SU-DHL-6 (cell line): Measurements from ENCODE around the gene RHCG.

Experiments used
- H2AFZ ChIP-seq: fragments of 200-600 bp; sonication (generic); 2 replicates; pipeline ENCODE4 v1.6.1; 2014; ENCODE audit warnings: low read depth, mild to moderate bottlenecking, moderate library complexity, mixed read lengths, antibody characterized with exemption, low read length; ENCODE audit not compliant: severe bottlenecking
- H3F3A ChIP-seq: fragments of 200-600 bp; shearing (Covaris generic); 2 replicates; pipeline ENCODE4 v1.6.0; 2016; ENCODE audit warnings: antibody characterized with exemption, mild to moderate bottlenecking; ENCODE audit not compliant: insufficient read depth
- H3K27ac ChIP-seq: fragments of 200-600 bp; sonication (generic); 2 replicates; pipeline ENCODE4 v1.5.1; 2016; ENCODE audit warnings: low read depth, mild to moderate bottlenecking, low read length, moderate library complexity, mixed read lengths
- H3K27me3 ChIP-seq: fragments of 200-600 bp; sonication (generic), shearing (Covaris generic); 2 replicates; pipeline ENCODE4 v1.6.0; 2014; ENCODE audit warnings: mild to moderate bottlenecking, low read length
- H3K36me3 ChIP-seq: fragments of 200-600 bp; sonication (generic); 2 replicates; pipeline ENCODE4 v1.6.1; 2014; ENCODE audit warnings: mild to moderate bottlenecking, low read length, mixed read lengths
- H3K4me2 ChIP-seq: fragments of 300-600, 200-600 bp; shearing (Covaris generic), sonication (generic); 2 replicates; pipeline ENCODE4 v1.6.0; 2014; ENCODE audit warnings: low read length, low read depth, mild to moderate bottlenecking; ENCODE audit not compliant: poor library complexity, severe bottlenecking
- H3K4me3 ChIP-seq: fragments of 200-600 bp; sonication (generic); 2 replicates; pipeline ENCODE4 v1.5.1; 2014; ENCODE audit warnings: antibody characterized with exemption, low read length, mild to moderate bottlenecking, mixed read lengths; ENCODE audit not compliant: insufficient read depth, poor library complexity, severe bottlenecking
- H3K79me2 ChIP-seq: fragments of 200-600 bp; sonication (generic); 2 replicates; pipeline ENCODE4 v1.6.1; 2014; ENCODE audit warnings: mild to moderate bottlenecking, low read length, moderate library complexity; ENCODE audit not compliant: insufficient read depth
- H3K9ac ChIP-seq: fragments of 200-600 bp; sonication (generic); 2 replicates; pipeline ENCODE4 v1.7.0; 2014; ENCODE audit warnings: mild to moderate bottlenecking, low read length
- H3K9me2 ChIP-seq: fragments of 200-600 bp; sonication (generic); replicated peaks from 2 replicates; pipeline ENCODE4 v1.6.1; 2014; ENCODE audit warnings: low read length; ENCODE audit not compliant: insufficient read depth
- H3K9me3 ChIP-seq: fragments of 200-600 bp; sonication (generic); 2 replicates; pipeline ENCODE4 v1.6.1; 2014; ENCODE audit warnings: low read length, mixed read lengths; ENCODE audit not compliant: insufficient read depth
- H4K20me1 ChIP-seq: fragments of 200-600 bp; sonication (generic); 2 replicates; pipeline ENCODE4 v1.6.1; 2014; ENCODE audit warnings: low read depth, mild to moderate bottlenecking, antibody characterized with exemption, low read length, moderate library complexity, mixed read lengths
- EZH2phosphoT487 ChIP-seq: fragments of 200-600 bp; sonication (generic), shearing (Covaris generic); conservative IDR thresholded peaks from 2 replicates; pipeline ENCODE4 v1.6.1; 2018; ENCODE audit warnings: mild to moderate bottlenecking, antibody characterized with exemption, low read length, moderate library complexity, mixed read lengths
- TF ChIP-seq, protein P1 (sequence below): fragments of 200-600 bp; sonication (generic); IDR thresholded peaks from one replicate; pipeline ENCODE4 v1.5.1; 2017; ENCODE audit warnings: antibody characterized with exemption, mild to moderate bottlenecking, low read length, moderate library complexity; ENCODE audit not compliant: insufficient read depth, poor library complexity, severe bottlenecking

RHCG gene

DNA sequence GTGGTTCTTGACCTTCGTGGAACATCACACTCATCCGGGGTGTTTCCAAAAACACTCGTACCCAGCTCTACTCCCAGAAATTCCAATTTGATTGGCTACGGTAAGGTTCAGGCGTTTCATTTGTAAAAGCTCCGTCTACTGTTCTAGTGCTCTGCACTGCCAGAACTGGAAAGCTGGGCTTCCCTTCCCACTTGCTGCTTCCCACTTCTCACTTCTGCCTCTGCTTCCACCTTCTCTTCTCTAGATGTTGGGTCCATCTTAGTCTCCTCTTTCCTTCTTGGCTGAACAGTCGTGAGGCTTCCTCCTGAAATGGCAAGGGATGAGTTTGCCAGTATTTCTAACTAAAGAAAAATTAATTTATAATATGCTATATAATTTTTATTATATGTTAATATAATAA is 29.8 kb upstream of the RHCG start:
- TF ChIP-seq, protein P1, sequence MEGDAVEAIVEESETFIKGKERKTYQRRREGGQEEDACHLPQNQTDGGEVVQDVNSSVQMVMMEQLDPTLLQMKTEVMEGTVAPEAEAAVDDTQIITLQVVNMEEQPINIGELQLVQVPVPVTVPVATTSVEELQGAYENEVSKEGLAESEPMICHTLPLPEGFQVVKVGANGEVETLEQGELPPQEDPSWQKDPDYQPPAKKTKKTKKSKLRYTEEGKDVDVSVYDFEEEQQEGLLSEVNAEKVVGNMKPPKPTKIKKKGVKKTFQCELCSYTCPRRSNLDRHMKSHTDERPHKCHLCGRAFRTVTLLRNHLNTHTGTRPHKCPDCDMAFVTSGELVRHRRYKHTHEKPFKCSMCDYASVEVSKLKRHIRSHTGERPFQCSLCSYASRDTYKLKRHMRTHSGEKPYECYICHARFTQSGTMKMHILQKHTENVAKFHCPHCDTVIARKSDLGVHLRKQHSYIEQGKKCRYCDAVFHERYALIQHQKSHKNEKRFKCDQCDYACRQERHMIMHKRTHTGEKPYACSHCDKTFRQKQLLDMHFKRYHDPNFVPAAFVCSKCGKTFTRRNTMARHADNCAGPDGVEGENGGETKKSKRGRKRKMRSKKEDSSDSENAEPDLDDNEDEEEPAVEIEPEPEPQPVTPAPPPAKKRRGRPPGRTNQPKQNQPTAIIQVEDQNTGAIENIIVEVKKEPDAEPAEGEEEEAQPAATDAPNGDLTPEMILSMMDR: no peak
- TF ChIP-seq EZH2phosphoT487: no peak
- H3K79me2 ChIP-seq: no peaks in the 10 kb centered on the region
- H3F3A ChIP-seq: no peaks in the 10 kb centered on the region
- no peaks in the 10 kb centered on the region for H3K36me3 ChIP-seq
- H3K27ac ChIP-seq: no peak overlapping the region
- no peak overlapping the region for H3K4me3 ChIP-seq
- no peak overlapping the region for H3K9ac ChIP-seq
- H2AFZ ChIP-seq: no peak overlapping the region
- no peaks in the 10 kb centered on the region for H3K9me3 ChIP-seq
- H3K4me2 ChIP-seq: no peak overlapping the region
- H3K9me2 ChIP-seq: no peaks in the 10 kb centered on the region
- no peaks in the 10 kb centered on the region for H4K20me1 ChIP-seq
- no peaks in the 10 kb centered on the region for H3K27me3 ChIP-seq

DNA sequence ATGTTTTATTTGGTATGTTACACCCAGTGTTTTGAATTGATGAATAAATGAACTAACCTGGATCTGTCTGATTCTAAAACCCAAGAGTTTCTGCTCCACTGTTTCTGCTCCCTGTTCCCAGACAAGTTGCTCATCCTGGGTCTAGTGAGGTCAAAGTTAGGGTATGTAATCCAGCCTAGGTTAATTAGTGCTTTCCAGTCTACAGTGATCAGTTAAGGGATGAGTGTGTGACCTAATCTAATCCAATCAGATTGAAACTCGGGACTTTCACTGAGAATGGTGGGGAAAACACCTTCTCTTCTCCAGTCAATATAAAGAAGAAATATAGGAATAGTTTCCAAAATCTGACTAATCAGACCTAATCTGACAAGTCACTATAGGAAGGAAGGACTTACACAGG is 27.8 kb upstream of the RHCG start:
- Histone ChIP-seq H3K4me2 (no peak overlapping the region), H3F3A (no peaks in the 10 kb centered on the region), H3K9me2 (no peaks in the 10 kb centered on the region), H3K9me3 (no peaks in the 10 kb centered on the region), H4K20me1 (no peaks in the 10 kb centered on the region), H3K9ac (no peak overlapping the region), H3K36me3 (no peaks in the 10 kb centered on the region), H3K27ac (no peak overlapping the region), H3K27me3 (no peaks in the 10 kb centered on the region), H3K79me2 (no peaks in the 10 kb centered on the region), H2AFZ (no peak overlapping the region), H3K4me3 (no peak overlapping the region)
- TF ChIP-seq EZH2phosphoT487: no peak
- TF ChIP-seq, protein P1: no peak

DNA sequence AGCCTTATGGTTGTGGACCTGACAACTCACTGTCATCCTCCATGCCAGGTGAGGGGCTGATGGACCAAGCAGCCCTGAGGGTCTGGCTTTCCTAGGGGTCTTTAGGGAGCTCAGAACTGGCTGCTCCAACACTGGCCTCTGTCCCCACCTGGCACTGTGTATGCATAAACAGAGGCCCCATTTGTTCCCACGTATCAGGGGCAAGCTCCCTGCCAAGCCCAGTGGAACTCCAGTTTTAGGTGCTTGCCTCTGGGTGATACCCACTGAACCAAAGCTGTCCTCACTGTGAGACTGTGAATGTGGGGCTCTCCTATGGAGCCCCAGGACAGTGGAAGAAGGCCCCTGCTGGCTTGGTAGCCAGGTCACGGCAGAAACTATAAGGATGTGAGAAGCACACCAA is 26.7 kb upstream of the RHCG start:
- H4K20me1 ChIP-seq: no peaks in the 10 kb centered on the region
- no peak overlapping the region for H3K4me3 ChIP-seq
- no peak overlapping the region for H3K9ac ChIP-seq
- no peaks in the 10 kb centered on the region for H3K36me3 ChIP-seq
- no peak for TF ChIP-seq EZH2phosphoT487
- TF ChIP-seq, protein P1: no peak
- H3K4me2 ChIP-seq: no peak overlapping the region
- no peaks in the 10 kb centered on the region for H3K79me2 ChIP-seq
- H3K9me3 ChIP-seq: no peaks in the 10 kb centered on the region
- H3F3A ChIP-seq: no peaks in the 10 kb centered on the region
- no peak overlapping the region for H3K27ac ChIP-seq
- H3K9me2 ChIP-seq: no peaks in the 10 kb centered on the region
- no peaks in the 10 kb centered on the region for H3K27me3 ChIP-seq
- no peak overlapping the region for H2AFZ ChIP-seq
